Measurements from ENCODE around the gene KIAA0586.

KIAA0586 gene

GRCh38 chr14:58598804-58599525 is 171.4 kb downstream of the KIAA0586 start:
- Histone ChIP-seq H3K9me3 (ENCODE audit: control insufficient read depth, low read depth, low read length) (no peaks in the 10 kb centered on the region), H3K27ac (ENCODE audit: low read length) (no peak overlapping the region), H3K9ac (ENCODE audit: low read length) (no peak overlapping the region), H3K4me1 (ENCODE audit: control insufficient read depth, low read depth, low read length) (peaks cover 3% of the 10 kb centered on the region), H3K4me3 (ENCODE audit: low read length) (no peak overlapping the region), H3K27me3 (ENCODE audit: control insufficient read depth, insufficient read depth, low read length) (no peaks in the 10 kb centered on the region), H3K36me3 (ENCODE audit: control insufficient read depth, low read depth, low read length) (no peaks in the 10 kb centered on the region)

- Histone ChIP-seq H3K27me3 (ENCODE audit: control insufficient read depth, insufficient read depth, low read length) (no peaks in the 10 kb centered on the region), H3K36me3 (ENCODE audit: control insufficient read depth, low read depth, low read length) (no peaks in the 10 kb centered on the region), H3K9me3 (ENCODE audit: control insufficient read depth, low read depth, low read length) (no peaks in the 10 kb centered on the region), H3K27ac (ENCODE audit: low read length) (no peak overlapping the region), H3K4me1 (ENCODE audit: control insufficient read depth, low read depth, low read length) (peaks cover 3% of the 10 kb centered on the region), H3K9ac (ENCODE audit: low read length) (no peak overlapping the region), H3K4me3 (ENCODE audit: low read length) (no peak overlapping the region)
Observed at GRCh38 chr14:58599707-58600106, 172.2 kb downstream of the KIAA0586 start.
